ENCODE measurements around the gene WDR82.

WDR82 gene

GRCh38 chr3:52205727-52206372 is 72.6 kb downstream of the WDR82 start:
- DNase-seq (ENCODE audit: insufficient read length, low spot score) (no peak), FAIRE-seq (no peak)
- TF ChIP-seq, protein P1, sequence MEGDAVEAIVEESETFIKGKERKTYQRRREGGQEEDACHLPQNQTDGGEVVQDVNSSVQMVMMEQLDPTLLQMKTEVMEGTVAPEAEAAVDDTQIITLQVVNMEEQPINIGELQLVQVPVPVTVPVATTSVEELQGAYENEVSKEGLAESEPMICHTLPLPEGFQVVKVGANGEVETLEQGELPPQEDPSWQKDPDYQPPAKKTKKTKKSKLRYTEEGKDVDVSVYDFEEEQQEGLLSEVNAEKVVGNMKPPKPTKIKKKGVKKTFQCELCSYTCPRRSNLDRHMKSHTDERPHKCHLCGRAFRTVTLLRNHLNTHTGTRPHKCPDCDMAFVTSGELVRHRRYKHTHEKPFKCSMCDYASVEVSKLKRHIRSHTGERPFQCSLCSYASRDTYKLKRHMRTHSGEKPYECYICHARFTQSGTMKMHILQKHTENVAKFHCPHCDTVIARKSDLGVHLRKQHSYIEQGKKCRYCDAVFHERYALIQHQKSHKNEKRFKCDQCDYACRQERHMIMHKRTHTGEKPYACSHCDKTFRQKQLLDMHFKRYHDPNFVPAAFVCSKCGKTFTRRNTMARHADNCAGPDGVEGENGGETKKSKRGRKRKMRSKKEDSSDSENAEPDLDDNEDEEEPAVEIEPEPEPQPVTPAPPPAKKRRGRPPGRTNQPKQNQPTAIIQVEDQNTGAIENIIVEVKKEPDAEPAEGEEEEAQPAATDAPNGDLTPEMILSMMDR (IDR thresholded peaks at IDR 0.05; ENCODE audit: insufficient read depth, missing control alignments) = no peak

Data from D721Med (cell line).